ENCODE results near the gene INO80. TPM values are rescaled to one million over a fixed set of nuclear protein-coding genes. Genes with fewer than 3 reads are reported as not detected.

INO80 gene
- total RNA-seq, 1 donor from 2014 or later = 31.7 TPM

GRCh38 chr15:41004490-41004889, 111.6 kb downstream of the INO80 start:
- H3K9me3 ChIP-seq = no peaks in the 10 kb centered on the region
- DNase-seq (ENCODE audit: extremely low spot score in 2 of 2) = no peak
- no peaks in the 10 kb centered on the region for H3K27me3 ChIP-seq
- no peak overlapping the region for H3K27ac ChIP-seq
- H3K4me3 ChIP-seq = no peak overlapping the region
- intact Hi-C loops (cut with DNase I) = no loop called here
- H3K36me3 ChIP-seq = peaks cover 0 to 12% of the 10 kb centered on the region in 2 donors
- H3K4me1 ChIP-seq = peaks cover 10% of the 10 kb centered on the region
- TF ChIP-seq CTCF (IDR thresholded peaks at IDR 0.05) (no peak), POLR2AphosphoS5 (IDR thresholded peaks at IDR 0.05; ENCODE audit: insufficient read depth in 1 of 2, low read depth in 1 of 2) (no peak), POLR2A (IDR thresholded peaks at IDR 0.05) (no peak)

- intact Hi-C loops (cut with DNase I) = no loop called here
These were observed 114.4 kb downstream of the INO80 start for GRCh38 chr15:41001524-41002214.

GRCh38 chr15:40999190-40999589, 116.9 kb downstream of the INO80 start:
- no peak overlapping the region for H3K27ac ChIP-seq
- H3K4me1 ChIP-seq = peaks cover 10% of the 10 kb centered on the region
- no peaks in the 10 kb centered on the region for H3K9me3 ChIP-seq
- TF ChIP-seq POLR2A (IDR thresholded peaks at IDR 0.05) (no peak), CTCF (IDR thresholded peaks at IDR 0.05) (no peak), POLR2AphosphoS5 (IDR thresholded peaks at IDR 0.05; ENCODE audit: insufficient read depth in 1 of 2, low read depth in 1 of 2) (no peak)
- H3K27me3 ChIP-seq = no peaks in the 10 kb centered on the region
- H3K36me3 ChIP-seq = peaks cover 0 to 39% of the 10 kb centered on the region in 2 donors
- DNase-seq (ENCODE audit: extremely low spot score in 2 of 2) = no peak
- intact Hi-C loops (cut with DNase I) = no loop called here
- no peak overlapping the region for H3K4me3 ChIP-seq

More at GRCh38 chr15:41001524-41002214, 114.4 kb downstream of the INO80 start:
- Histone ChIP-seq H3K4me3 (no peak overlapping the region), H3K9me3 (no peaks in the 10 kb centered on the region), H3K4me1 (peaks cover 10% of the 10 kb centered on the region), H3K36me3 (peaks cover 0 to 23% of the 10 kb centered on the region in 2 donors), H3K27ac (peak overlapping the region; percentile 27), H3K27me3 (no peaks in the 10 kb centered on the region)
- TF ChIP-seq CTCF (IDR thresholded peaks at IDR 0.05) (no peak), POLR2A (IDR thresholded peaks at IDR 0.05) (no peak), POLR2AphosphoS5 (IDR thresholded peaks at IDR 0.05; ENCODE audit: insufficient read depth in 1 of 2, low read depth in 1 of 2) (no peak)
- DNase-seq (ENCODE audit: extremely low spot score in 2 of 2) = no peak

- Histone ChIP-seq H3K27ac (no peak overlapping the region), H3K4me1 (no peaks in the 10 kb centered on the region), H3K9me3 (no peaks in the 10 kb centered on the region), H3K4me3 (no peak overlapping the region), H3K27me3 (no peaks in the 10 kb centered on the region), H3K36me3 (peaks cover 0 to 38% of the 10 kb centered on the region in 2 donors)
- TF ChIP-seq CTCF (IDR thresholded peaks at IDR 0.05) = no peak
- no peak for TF ChIP-seq POLR2AphosphoS5 (IDR thresholded peaks at IDR 0.05; ENCODE audit: insufficient read depth in 1 of 2, low read depth in 1 of 2)
- no peak for TF ChIP-seq POLR2A (IDR thresholded peaks at IDR 0.05)
- no peak for DNase-seq (ENCODE audit: extremely low spot score in 2 of 2)
- intact Hi-C loops (cut with DNase I) = no loop called here
These were observed 120.4 kb downstream of the INO80 start for GRCh38 chr15:40995656-40996055.

- DNase-seq (ENCODE audit: extremely low spot score in 2 of 2) = no peak
- Histone ChIP-seq H3K9me3 (no peaks in the 10 kb centered on the region), H3K4me3 (no peak overlapping the region), H3K36me3 (peaks cover 0 to 39% of the 10 kb centered on the region in 2 donors), H3K27ac (no peak overlapping the region), H3K4me1 (no peaks in the 10 kb centered on the region), H3K27me3 (no peaks in the 10 kb centered on the region)
- intact Hi-C loops (cut with DNase I) = no loop called here
- TF ChIP-seq POLR2A (IDR thresholded peaks at IDR 0.05) (no peak), CTCF (IDR thresholded peaks at IDR 0.05) (no peak), POLR2AphosphoS5 (IDR thresholded peaks at IDR 0.05; ENCODE audit: insufficient read depth in 1 of 2, low read depth in 1 of 2) (no peak)
These were observed 123.3 kb downstream of the INO80 start for GRCh38 chr15:40992825-40993224.

Measured in vagina (tissue), 2 donors.